HG03342 (cell line): ENCODE measurements around the gene CTNNBL1.
"Not testable (repeated sequence)": the region's sequence is repeated elsewhere in the genome, so short reads cannot be mapped to it uniquely, and the experiment has no call there.

Experiments used
- ATAC-seq: cut with Tn5 transposase; IDR thresholded peaks from one replicate; pipeline ENCODE4 v1.9.1; 2021; ENCODE audit warnings: mild to moderate bottlenecking, moderate library complexity; ENCODE audit not compliant: unreplicated experiment

The CTNNBL1 gene, protein sequence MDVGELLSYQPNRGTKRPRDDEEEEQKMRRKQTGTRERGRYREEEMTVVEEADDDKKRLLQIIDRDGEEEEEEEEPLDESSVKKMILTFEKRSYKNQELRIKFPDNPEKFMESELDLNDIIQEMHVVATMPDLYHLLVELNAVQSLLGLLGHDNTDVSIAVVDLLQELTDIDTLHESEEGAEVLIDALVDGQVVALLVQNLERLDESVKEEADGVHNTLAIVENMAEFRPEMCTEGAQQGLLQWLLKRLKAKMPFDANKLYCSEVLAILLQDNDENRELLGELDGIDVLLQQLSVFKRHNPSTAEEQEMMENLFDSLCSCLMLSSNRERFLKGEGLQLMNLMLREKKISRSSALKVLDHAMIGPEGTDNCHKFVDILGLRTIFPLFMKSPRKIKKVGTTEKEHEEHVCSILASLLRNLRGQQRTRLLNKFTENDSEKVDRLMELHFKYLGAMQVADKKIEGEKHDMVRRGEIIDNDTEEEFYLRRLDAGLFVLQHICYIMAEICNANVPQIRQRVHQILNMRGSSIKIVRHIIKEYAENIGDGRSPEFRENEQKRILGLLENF

GRCh38 chr20:37693635-37694626, at the start of gene CTNNBL1:
Gene CTNNBL1 (plus strand): TSS chr20:37694030. CDS start chr20:37694123, 93 bp downstream.
- ATAC-seq = peak; percentile 72

- ATAC-seq = no peak
Observed at GRCh38 chr20:37644605-37645004, 49.2 kb upstream of the CTNNBL1 start.

GRCh38 chr20:37647946-37648345, 45.9 kb upstream of the CTNNBL1 start:
- no peak for ATAC-seq

- ATAC-seq = no peak
Observed at GRCh38 chr20:37649017-37649416, 44.8 kb upstream of the CTNNBL1 start.

DNA sequence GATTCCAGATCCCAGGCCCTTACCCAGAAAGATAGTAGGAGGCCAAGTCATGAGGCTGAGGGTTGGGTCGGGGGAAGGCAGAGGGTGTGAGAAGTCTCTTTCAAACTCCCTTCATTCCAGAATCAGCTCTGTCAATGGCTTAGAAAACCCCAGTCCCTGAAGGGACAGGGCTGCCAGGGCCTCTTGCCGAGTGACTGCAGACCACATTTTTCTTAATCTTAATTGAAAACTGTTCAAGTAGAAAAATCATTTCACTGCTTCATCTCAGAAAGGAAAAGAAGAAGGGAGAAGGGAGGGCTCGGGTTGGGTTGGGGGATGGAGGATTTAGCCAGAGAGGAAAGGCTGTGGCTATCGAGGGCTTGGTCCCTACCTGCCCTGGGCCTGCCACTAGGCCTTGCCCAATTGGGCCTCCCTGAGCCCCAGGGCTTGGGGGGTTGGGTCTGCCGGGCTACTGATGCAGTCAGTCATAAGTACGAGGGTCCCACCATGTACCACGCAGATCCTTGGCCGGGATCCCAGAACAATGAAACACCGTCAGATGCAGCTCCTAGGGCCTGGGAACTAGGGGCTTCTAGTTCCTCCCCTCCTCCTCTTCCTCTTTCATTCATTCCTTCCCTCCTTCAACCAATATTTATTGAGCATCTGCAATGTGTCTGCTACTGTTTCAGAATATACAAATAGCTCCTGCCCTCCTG, 44.0 kb upstream of the CTNNBL1 start:
- ATAC-seq = no peak

GRCh38 chr20:37650661-37651060, 43.2 kb upstream of the CTNNBL1 start:
- no peak for ATAC-seq

- ATAC-seq = no peak
Observed at GRCh38 chr20:37651932-37652331, 41.9 kb upstream of the CTNNBL1 start.

GRCh38 chr20:37656945-37657344, 36.9 kb upstream of the CTNNBL1 start:
- ATAC-seq = no peak

DNA sequence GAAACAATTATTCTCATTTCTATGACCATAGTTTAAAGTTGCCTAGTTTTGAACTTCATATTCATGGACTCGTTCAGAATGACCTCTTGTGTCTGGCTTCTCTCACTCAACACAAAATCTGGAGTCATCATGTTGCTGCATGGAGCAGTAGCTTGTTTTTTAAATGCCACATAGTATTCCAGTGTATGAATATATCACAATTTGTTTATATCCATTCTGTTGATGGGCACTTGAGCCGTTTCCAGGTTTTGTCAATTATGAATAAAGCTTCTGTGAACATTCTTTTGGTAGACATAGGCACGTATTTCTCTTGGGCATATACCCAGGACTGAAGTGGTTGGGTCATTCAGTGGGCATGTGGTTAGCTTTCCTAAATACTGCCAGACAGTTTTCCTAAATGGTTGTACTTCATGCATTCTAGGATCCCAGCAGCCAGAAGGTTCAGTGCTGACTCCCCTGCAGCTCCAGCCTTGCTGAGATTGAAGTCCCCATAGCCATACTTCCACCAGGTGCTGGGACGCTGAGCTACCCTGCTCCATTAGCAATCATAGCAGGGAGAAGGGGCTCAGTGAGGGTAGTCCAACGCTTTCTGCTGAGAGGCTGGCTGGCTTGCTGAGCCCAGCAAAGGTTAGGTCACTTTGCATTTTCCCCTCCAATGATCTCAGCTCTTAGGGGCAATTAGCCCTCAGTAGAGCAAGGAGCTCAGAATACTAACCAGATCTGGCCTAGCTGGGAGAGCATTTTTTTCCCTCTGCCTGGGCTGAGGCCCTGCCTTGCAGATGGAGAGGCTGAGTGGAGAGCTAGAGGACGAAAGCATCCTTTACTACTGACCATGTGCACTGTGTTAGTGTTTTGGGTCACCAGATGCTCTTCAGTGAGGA, 35.7 kb upstream of the CTNNBL1 start:
- no peak for ATAC-seq

GRCh38 chr20:37661519-37661918, 32.3 kb upstream of the CTNNBL1 start:
- no peak for ATAC-seq

GRCh38 chr20:37662308-37662707, 31.5 kb upstream of the CTNNBL1 start:
- ATAC-seq = no peak

DNA sequence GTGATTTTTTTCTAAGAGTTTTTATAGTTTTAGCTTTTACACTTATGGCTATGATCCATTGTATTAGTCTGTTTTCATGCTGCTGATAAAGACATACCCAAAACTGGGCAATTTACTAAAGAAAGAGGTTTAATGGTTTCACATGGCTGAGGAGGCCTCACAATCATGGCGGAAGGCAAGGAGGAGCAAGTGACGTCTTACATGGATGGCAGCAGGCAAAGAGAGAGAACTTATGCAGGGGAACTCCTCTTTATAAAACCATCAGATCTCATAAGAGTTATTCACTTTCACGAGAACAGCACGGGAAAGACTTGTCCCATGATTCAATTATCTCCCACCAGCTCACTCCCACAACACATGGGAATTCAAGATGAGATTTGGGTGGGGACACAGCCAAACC, 29.2 kb upstream of the CTNNBL1 start:
- not testable (repeated sequence) for ATAC-seq

- no peak for ATAC-seq
Observed at GRCh38 chr20:37668166-37668565, 25.7 kb upstream of the CTNNBL1 start.

GRCh38 chr20:37669062-37669772, 24.6 kb upstream of the CTNNBL1 start:
- ATAC-seq = no peak

DNA sequence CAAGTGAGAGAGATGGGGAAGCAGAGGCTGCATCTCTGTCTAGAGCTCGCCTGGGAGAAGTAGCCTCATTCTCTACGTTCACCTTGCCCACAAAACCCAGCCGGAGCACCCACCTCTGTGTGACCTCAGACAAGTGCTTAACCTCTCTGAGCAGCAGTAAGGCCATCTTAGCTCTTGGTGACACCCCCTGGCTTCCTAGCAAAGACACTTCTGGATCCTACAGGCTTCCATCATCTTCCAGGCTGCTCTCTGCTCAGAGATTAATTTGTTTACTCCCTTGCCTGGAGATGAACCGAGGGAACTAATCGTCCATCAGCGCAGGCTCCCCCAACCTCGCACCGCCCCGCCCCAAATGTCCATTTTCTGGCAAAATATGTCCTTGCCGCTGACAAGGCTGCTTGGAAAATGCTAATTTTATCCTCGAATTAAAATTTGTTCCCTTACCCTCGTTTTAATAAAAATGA, 24.0 kb upstream of the CTNNBL1 start:
- ATAC-seq = no peak

DNA sequence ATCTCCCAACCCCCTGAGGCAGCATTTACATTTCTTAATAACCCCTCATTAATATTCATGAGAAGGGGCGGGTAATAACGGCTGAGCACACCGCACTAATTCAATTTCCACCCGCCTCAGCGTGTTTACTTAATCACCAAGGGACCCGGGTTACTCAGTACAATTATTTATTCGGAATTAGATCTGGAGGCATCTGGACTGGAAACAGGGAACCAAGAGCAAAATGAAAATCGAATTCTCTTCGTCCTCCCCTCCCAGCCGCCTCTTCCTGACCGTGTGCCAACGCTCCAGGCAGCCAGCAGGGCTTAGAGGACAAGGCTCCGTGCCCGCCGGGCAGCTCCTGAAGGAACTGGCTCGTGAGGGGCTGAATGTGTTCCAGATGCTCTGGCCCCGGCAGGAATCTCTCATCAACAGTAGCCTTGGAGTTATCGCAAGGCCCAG, 23.5 kb upstream of the CTNNBL1 start:
- no peak for ATAC-seq

- no peak for ATAC-seq
Observed at GRCh38 chr20:37672143-37672542, 21.7 kb upstream of the CTNNBL1 start.

DNA sequence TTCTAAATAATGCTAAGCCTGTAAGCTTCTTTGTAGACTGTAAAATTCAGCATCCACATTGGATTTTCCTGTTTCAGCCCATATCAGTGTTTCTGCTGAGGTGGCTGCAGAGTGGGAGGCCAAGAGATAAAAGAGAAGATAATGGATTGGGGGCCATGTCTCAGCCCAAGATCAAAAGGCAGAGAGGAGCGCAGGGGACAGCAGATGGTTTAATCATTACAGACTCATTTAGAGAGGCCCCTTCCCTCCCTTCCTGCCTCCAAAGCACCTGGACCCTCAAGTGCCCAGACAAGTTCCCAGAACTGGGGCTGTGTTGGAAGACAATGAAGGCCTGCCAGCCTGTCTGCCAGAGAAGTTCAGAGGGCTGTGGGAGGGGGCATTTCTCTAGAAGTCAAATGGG, 20.4 kb upstream of the CTNNBL1 start:
- ATAC-seq = no peak

DNA sequence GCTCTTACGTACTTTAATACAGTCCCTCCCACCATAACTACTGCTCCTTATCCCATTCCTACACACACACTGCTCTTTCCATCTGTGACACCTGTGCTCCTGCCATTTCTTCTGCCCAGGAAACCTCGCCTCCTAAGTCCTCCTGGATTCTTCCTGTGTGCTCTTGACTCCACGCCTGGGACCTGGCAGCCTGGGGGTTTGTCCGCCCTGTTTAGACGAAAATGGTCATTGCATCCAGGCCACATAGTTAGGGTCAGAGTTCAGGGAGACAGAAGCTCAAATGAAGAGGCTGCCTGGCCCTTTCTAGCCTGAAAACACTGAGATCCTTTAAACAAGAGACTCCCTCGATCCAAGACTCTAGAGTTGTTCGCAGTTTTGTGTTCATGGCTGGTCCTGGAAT, 17.4 kb upstream of the CTNNBL1 start:
- no peak for ATAC-seq
